Measurements from ENCODE around the gene GRM5. TPM values are rescaled to one million over a fixed set of nuclear protein-coding genes. Genes with fewer than 3 reads are reported as not detected.
"Not testable (repeated sequence)": the region's sequence is repeated elsewhere in the genome, so short reads cannot be mapped to it uniquely, and the experiment has no call there.

GRM5 gene
- total RNA-seq, 1 donor from 2014 or later, result not detected

- Histone ChIP-seq H3K4me3 (ENCODE audit: low read length in 3 of 3) (no peak overlapping the region), H3K9ac (ENCODE audit: low read depth in 1 of 3, low read length in 3 of 3) (no peak overlapping the region), H3K27ac (ENCODE audit: low read depth, low read length) (no peak overlapping the region), H3K4me1 (ENCODE audit: control insufficient read depth in 3 of 3, insufficient read depth in 3 of 3, low read length in 3 of 3) (no peaks in the 10 kb centered on the region), H3K9me3 (ENCODE audit: control insufficient read depth in 3 of 3, low read length in 3 of 3) (no peaks in the 10 kb centered on the region), H3K36me3 (ENCODE audit: control insufficient read depth in 3 of 3, insufficient read depth in 3 of 3, low read length in 3 of 3) (no peaks in the 10 kb centered on the region), H3K27me3 (ENCODE audit: control insufficient read depth in 3 of 3, insufficient read depth in 3 of 3, low read length in 3 of 3) (no peaks in the 10 kb centered on the region)
These were observed 589.8 kb downstream of the GRM5 start for GRCh38 chr11:88475991-88476418.

- Histone ChIP-seq H3K9me3 (ENCODE audit: control insufficient read depth in 3 of 3, low read length in 3 of 3) (no peaks in the 10 kb centered on the region), H3K9ac (ENCODE audit: low read depth in 1 of 3, low read length in 3 of 3) (no peak overlapping the region), H3K27ac (ENCODE audit: low read depth, low read length) (no peak overlapping the region), H3K4me3 (ENCODE audit: low read length in 3 of 3) (no peak overlapping the region), H3K36me3 (ENCODE audit: control insufficient read depth in 3 of 3, insufficient read depth in 3 of 3, low read length in 3 of 3) (no peaks in the 10 kb centered on the region), H3K4me1 (ENCODE audit: control insufficient read depth in 3 of 3, insufficient read depth in 3 of 3, low read length in 3 of 3) (no peaks in the 10 kb centered on the region), H3K27me3 (ENCODE audit: control insufficient read depth in 3 of 3, insufficient read depth in 3 of 3, low read length in 3 of 3) (no peaks in the 10 kb centered on the region)
These were observed 591.1 kb downstream of the GRM5 start for GRCh38 chr11:88474655-88475054.

- Histone ChIP-seq H3K9ac (ENCODE audit: low read depth in 1 of 3, low read length in 3 of 3) (no peak overlapping the region), H3K36me3 (ENCODE audit: control insufficient read depth in 3 of 3, insufficient read depth in 3 of 3, low read length in 3 of 3) (no peaks in the 10 kb centered on the region), H3K4me3 (ENCODE audit: low read length in 3 of 3) (no peak overlapping the region), H3K4me1 (ENCODE audit: control insufficient read depth in 3 of 3, insufficient read depth in 3 of 3, low read length in 3 of 3) (no peaks in the 10 kb centered on the region), H3K27ac (ENCODE audit: low read depth, low read length) (no peak overlapping the region), H3K9me3 (ENCODE audit: control insufficient read depth in 3 of 3, low read length in 3 of 3) (no peaks in the 10 kb centered on the region), H3K27me3 (ENCODE audit: control insufficient read depth in 3 of 3, insufficient read depth in 3 of 3, low read length in 3 of 3) (no peaks in the 10 kb centered on the region)
These were observed 596.1 kb downstream of the GRM5 start for GRCh38 chr11:88469561-88470225.

GRCh38 chr11:88464528-88464927 lies 601.3 kb downstream of the GRM5 start:
- H3K9me3 ChIP-seq (ENCODE audit: control insufficient read depth in 3 of 3, low read length in 3 of 3), result peaks cover 0 to 3% (median 0%) of the 10 kb centered on the region in 3 donors
- no peak overlapping the region for H3K27ac ChIP-seq (ENCODE audit: low read depth, low read length)
- no peak overlapping the region for H3K9ac ChIP-seq (ENCODE audit: low read depth in 1 of 3, low read length in 3 of 3)

GRCh38 chr11:88463301-88463700 lies 602.5 kb downstream of the GRM5 start:
- H3K4me3 ChIP-seq (ENCODE audit: low read length in 3 of 3); H3K9me3 ChIP-seq (ENCODE audit: control insufficient read depth in 3 of 3, low read length in 3 of 3); H3K36me3 ChIP-seq (ENCODE audit: control insufficient read depth in 3 of 3, insufficient read depth in 3 of 3, low read length in 3 of 3); H3K27ac ChIP-seq (ENCODE audit: low read depth, low read length); H3K9ac ChIP-seq (ENCODE audit: low read depth in 1 of 3, low read length in 3 of 3); H3K4me1 ChIP-seq (ENCODE audit: control insufficient read depth in 3 of 3, insufficient read depth in 3 of 3, low read length in 3 of 3); H3K27me3 ChIP-seq (ENCODE audit: control insufficient read depth in 3 of 3, insufficient read depth in 3 of 3, low read length in 3 of 3): not testable (repeated sequence)

More at GRCh38 chr11:88464528-88464927, 601.3 kb downstream of the GRM5 start:
- Histone ChIP-seq H3K36me3 (ENCODE audit: control insufficient read depth in 3 of 3, insufficient read depth in 3 of 3, low read length in 3 of 3) (no peaks in the 10 kb centered on the region), H3K4me3 (ENCODE audit: low read length in 3 of 3) (no peak overlapping the region), H3K4me1 (ENCODE audit: control insufficient read depth in 3 of 3, insufficient read depth in 3 of 3, low read length in 3 of 3) (no peaks in the 10 kb centered on the region), H3K27me3 (ENCODE audit: control insufficient read depth in 3 of 3, insufficient read depth in 3 of 3, low read length in 3 of 3) (no peaks in the 10 kb centered on the region)

- H3K9ac ChIP-seq (ENCODE audit: low read depth in 1 of 3, low read length in 3 of 3); H3K4me1 ChIP-seq (ENCODE audit: control insufficient read depth in 3 of 3, insufficient read depth in 3 of 3, low read length in 3 of 3); H3K36me3 ChIP-seq (ENCODE audit: control insufficient read depth in 3 of 3, insufficient read depth in 3 of 3, low read length in 3 of 3); H3K9me3 ChIP-seq (ENCODE audit: control insufficient read depth in 3 of 3, low read length in 3 of 3); H3K27ac ChIP-seq (ENCODE audit: low read depth, low read length); H3K4me3 ChIP-seq (ENCODE audit: low read length in 3 of 3); H3K27me3 ChIP-seq (ENCODE audit: control insufficient read depth in 3 of 3, insufficient read depth in 3 of 3, low read length in 3 of 3): not testable (repeated sequence)
These were observed 607.7 kb downstream of the GRM5 start for GRCh38 chr11:88458047-88458446.

GRCh38 chr11:88455974-88456373 lies 609.8 kb downstream of the GRM5 start:
- no peak overlapping the region for H3K9ac ChIP-seq (ENCODE audit: low read depth in 1 of 3, low read length in 3 of 3)
- H3K27ac ChIP-seq (ENCODE audit: low read depth, low read length), result no peak overlapping the region
- no peaks in the 10 kb centered on the region for H3K36me3 ChIP-seq (ENCODE audit: control insufficient read depth in 3 of 3, insufficient read depth in 3 of 3, low read length in 3 of 3)
- H3K9me3 ChIP-seq (ENCODE audit: control insufficient read depth in 3 of 3, low read length in 3 of 3), result no peaks in the 10 kb centered on the region
- H3K4me3 ChIP-seq (ENCODE audit: low read length in 3 of 3), result no peak overlapping the region
- no peaks in the 10 kb centered on the region for H3K4me1 ChIP-seq (ENCODE audit: control insufficient read depth in 3 of 3, insufficient read depth in 3 of 3, low read length in 3 of 3)
- H3K27me3 ChIP-seq (ENCODE audit: control insufficient read depth in 3 of 3, insufficient read depth in 3 of 3, low read length in 3 of 3), result no peaks in the 10 kb centered on the region

GRCh38 chr11:88454881-88455280 lies 610.9 kb downstream of the GRM5 start:
- Histone ChIP-seq H3K9ac (ENCODE audit: low read depth in 1 of 3, low read length in 3 of 3) (no peak overlapping the region), H3K27me3 (ENCODE audit: control insufficient read depth in 3 of 3, insufficient read depth in 3 of 3, low read length in 3 of 3) (no peaks in the 10 kb centered on the region), H3K4me3 (ENCODE audit: low read length in 3 of 3) (no peak overlapping the region), H3K4me1 (ENCODE audit: control insufficient read depth in 3 of 3, insufficient read depth in 3 of 3, low read length in 3 of 3) (no peaks in the 10 kb centered on the region), H3K27ac (ENCODE audit: low read depth, low read length) (no peak overlapping the region), H3K9me3 (ENCODE audit: control insufficient read depth in 3 of 3, low read length in 3 of 3) (no peaks in the 10 kb centered on the region), H3K36me3 (ENCODE audit: control insufficient read depth in 3 of 3, insufficient read depth in 3 of 3, low read length in 3 of 3) (no peaks in the 10 kb centered on the region)

Small RNA genes within 50 kb of the gene (small RNA-seq; reads per million reads assigned to genes)
- gene RNU6-16P, result not detected

Other genes with a start within 250 kb of the GRM5 start
- gene TYR, start 111.9 kb upstream of the GRM5 start, total RNA-seq, result not detected